ENCODE data around the gene AJUBA. TPM values are rescaled to one million over a fixed set of nuclear protein-coding genes. Genes with fewer than 3 reads are reported as not detected.

The AJUBA gene
- total RNA-seq, 1 donor from 2014 or later: 7.2 TPM

- Mint-ChIP-seq H3K9me3 (ENCODE audit: unreplicated experiment) (no peaks in the 10 kb centered on the region), H3K4me3 (ENCODE audit: unreplicated experiment) (peak overlapping the region; percentile 31), H3K36me3 (ENCODE audit: low read depth, unreplicated experiment) (peaks cover 13% of the 10 kb centered on the region), H3K27ac (ENCODE audit: unreplicated experiment) (no peak overlapping the region), H3K27me3 (ENCODE audit: unreplicated experiment) (peaks cover 19% of the 10 kb centered on the region), H3K4me1 (ENCODE audit: unreplicated experiment) (peaks cover 27% of the 10 kb centered on the region)
- DNase-seq (ENCODE audit: low spot score): peak; percentile 15
- no peak for TF ChIP-seq CTCF (IDR thresholded peaks at IDR 0.05; ENCODE audit: unreplicated experiment)
Measured at GRCh38 chr14:22981090-22981875, 1.1 kb downstream of the AJUBA start.

- H3K9me3 Mint-ChIP-seq (ENCODE audit: unreplicated experiment): no peaks in the 10 kb centered on the region
- no peak for TF ChIP-seq CTCF (IDR thresholded peaks at IDR 0.05; ENCODE audit: unreplicated experiment)
- H3K4me3 Mint-ChIP-seq (ENCODE audit: unreplicated experiment): peak overlapping the region; percentile 31
- H3K36me3 Mint-ChIP-seq (ENCODE audit: low read depth, unreplicated experiment): peaks cover 13% of the 10 kb centered on the region
- H3K27ac Mint-ChIP-seq (ENCODE audit: unreplicated experiment): no peak overlapping the region
- DNase-seq (ENCODE audit: low spot score): no peak
- H3K27me3 Mint-ChIP-seq (ENCODE audit: unreplicated experiment): peaks cover 19% of the 10 kb centered on the region
- H3K4me1 Mint-ChIP-seq (ENCODE audit: unreplicated experiment): peaks cover 27% of the 10 kb centered on the region
Measured at GRCh38 chr14:22980672-22981089, 1.7 kb downstream of the AJUBA start.

GRCh38 chr14:22979748-22980392 is 2.5 kb downstream of the AJUBA start:
- peaks cover 16% of the 10 kb centered on the region for H3K36me3 Mint-ChIP-seq (ENCODE audit: low read depth, unreplicated experiment)
- peak overlapping the region; percentile 43 for H3K27ac Mint-ChIP-seq (ENCODE audit: unreplicated experiment)
- DNase-seq (ENCODE audit: low spot score): no peak
- H3K4me3 Mint-ChIP-seq (ENCODE audit: unreplicated experiment): peak overlapping the region; percentile 63
- H3K27me3 Mint-ChIP-seq (ENCODE audit: unreplicated experiment): peaks cover 18% of the 10 kb centered on the region
- H3K4me1 Mint-ChIP-seq (ENCODE audit: unreplicated experiment): peaks cover 27% of the 10 kb centered on the region
- no peak for TF ChIP-seq CTCF (IDR thresholded peaks at IDR 0.05; ENCODE audit: unreplicated experiment)
- H3K9me3 Mint-ChIP-seq (ENCODE audit: unreplicated experiment): no peaks in the 10 kb centered on the region

- peaks cover 27% of the 10 kb centered on the region for H3K4me1 Mint-ChIP-seq (ENCODE audit: unreplicated experiment)
- peak overlapping the region; percentile 43 for H3K27ac Mint-ChIP-seq (ENCODE audit: unreplicated experiment)
- DNase-seq (ENCODE audit: low spot score): no peak
- H3K36me3 Mint-ChIP-seq (ENCODE audit: low read depth, unreplicated experiment): peaks cover 20% of the 10 kb centered on the region
- H3K27me3 Mint-ChIP-seq (ENCODE audit: unreplicated experiment): peaks cover 21% of the 10 kb centered on the region
- no peak for TF ChIP-seq CTCF (IDR thresholded peaks at IDR 0.05; ENCODE audit: unreplicated experiment)
- no peaks in the 10 kb centered on the region for H3K9me3 Mint-ChIP-seq (ENCODE audit: unreplicated experiment)
- peak overlapping the region; percentile 63 for H3K4me3 Mint-ChIP-seq (ENCODE audit: unreplicated experiment)
Measured at GRCh38 chr14:22978981-22979671, 3.2 kb downstream of the AJUBA start.

All from endothelial cell (in vitro differentiated cells).